Fibroblast of villous mesenchyme (primary cell): ENCODE results near the gene CCDC171. TPM values are rescaled to one million over a fixed set of nuclear protein-coding genes. Genes with fewer than 3 reads are reported as not detected.

Source experiments
- DNase-seq: peaks from one replicate; pipeline ENCODE4 v3.0.0-alpha.2; 2010; ENCODE audit warnings: low read depth
- H3K4me3 ChIP-seq: 2 replicates; pipeline ENCODE4 v1.5.1; 2011; ENCODE audit warnings: low read depth, mild to moderate bottlenecking, low read length
- total RNA-seq: library from RNA; depleted of rRNA; stranded (reverse); fragments of >200 nt; gene quantifications from 2 replicates; pipeline ENCODE4 v1.2.3, GENCODE V29; 2012
- TF ChIP-seq, protein P1 (sequence below): IDR thresholded peaks from 2 replicates; pipeline ENCODE4 v1.5.1; 2012; ENCODE audit warnings: low read depth, mild to moderate bottlenecking, low read length; ENCODE audit not compliant: insufficient read depth

CCDC171 gene
- total RNA-seq, 1 donor = 2.2 TPM

DNA sequence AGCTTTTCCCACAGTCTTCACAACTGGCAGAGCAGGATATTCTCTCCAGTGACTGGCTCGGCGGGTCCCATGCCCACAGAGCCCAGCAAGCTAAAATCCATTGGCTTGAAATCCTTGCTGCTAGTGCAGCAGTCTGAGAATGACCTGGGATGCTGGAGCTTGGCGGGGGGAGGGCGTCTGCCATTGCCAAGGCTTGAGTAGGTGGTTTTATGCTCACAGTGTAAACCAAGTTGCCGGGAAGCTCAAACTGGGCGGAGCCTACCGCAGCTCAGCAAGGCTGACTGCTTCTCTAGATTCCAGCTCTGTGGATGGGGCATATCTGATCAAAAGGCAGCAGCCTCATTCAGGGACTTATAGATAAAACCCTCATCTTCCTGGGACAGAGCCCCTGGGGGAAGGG, 194.1 kb downstream of the CCDC171 start:
- TF ChIP-seq, protein P1, sequence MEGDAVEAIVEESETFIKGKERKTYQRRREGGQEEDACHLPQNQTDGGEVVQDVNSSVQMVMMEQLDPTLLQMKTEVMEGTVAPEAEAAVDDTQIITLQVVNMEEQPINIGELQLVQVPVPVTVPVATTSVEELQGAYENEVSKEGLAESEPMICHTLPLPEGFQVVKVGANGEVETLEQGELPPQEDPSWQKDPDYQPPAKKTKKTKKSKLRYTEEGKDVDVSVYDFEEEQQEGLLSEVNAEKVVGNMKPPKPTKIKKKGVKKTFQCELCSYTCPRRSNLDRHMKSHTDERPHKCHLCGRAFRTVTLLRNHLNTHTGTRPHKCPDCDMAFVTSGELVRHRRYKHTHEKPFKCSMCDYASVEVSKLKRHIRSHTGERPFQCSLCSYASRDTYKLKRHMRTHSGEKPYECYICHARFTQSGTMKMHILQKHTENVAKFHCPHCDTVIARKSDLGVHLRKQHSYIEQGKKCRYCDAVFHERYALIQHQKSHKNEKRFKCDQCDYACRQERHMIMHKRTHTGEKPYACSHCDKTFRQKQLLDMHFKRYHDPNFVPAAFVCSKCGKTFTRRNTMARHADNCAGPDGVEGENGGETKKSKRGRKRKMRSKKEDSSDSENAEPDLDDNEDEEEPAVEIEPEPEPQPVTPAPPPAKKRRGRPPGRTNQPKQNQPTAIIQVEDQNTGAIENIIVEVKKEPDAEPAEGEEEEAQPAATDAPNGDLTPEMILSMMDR = no peak

DNA sequence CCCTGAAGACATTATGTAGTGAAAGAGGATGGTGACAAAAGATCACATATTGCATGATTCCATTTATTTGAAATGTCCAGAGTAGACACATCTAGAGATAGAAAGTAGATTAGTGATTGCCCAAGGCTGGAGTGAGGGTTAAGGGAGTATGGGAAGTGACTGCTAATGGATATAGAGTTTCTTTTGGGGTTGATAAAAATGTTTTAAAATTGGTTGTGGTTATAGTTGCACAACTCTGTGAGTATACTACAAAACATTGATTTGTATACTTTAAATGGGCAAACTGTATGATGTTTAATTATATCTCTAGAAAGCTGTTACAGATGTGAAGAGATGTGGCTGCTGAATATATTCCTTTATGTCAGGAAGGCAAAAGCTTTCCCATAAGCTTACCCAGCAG, 202.8 kb downstream of the CCDC171 start:
- TF ChIP-seq, protein P1 = no peak
- DNase-seq = peak; percentile 21
- no peak overlapping the region for H3K4me3 ChIP-seq

More for the DNA sequence above, 194.1 kb downstream of the CCDC171 start:
- no peak for DNase-seq
- H3K4me3 ChIP-seq = no peak overlapping the region

DNA sequence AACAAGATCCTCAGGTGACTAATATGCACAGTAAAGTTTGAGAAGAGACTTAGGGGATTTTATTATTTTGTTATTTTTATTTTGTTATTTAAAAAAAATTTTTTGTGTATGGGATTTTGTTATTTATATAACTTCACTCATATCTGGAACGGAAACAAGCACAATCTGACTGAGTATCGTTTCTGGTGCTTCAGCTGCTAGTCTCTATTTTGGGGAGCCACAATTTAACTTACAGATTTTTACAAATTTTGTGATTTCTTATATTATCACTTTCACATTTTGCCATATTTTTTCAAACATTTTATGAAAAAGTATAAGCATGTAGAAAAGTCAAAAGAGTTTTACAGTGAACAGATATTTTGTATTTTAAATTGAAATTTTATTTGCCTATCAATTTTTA, 208.7 kb downstream of the CCDC171 start:
- TF ChIP-seq, protein P1 = no peak

DNA sequence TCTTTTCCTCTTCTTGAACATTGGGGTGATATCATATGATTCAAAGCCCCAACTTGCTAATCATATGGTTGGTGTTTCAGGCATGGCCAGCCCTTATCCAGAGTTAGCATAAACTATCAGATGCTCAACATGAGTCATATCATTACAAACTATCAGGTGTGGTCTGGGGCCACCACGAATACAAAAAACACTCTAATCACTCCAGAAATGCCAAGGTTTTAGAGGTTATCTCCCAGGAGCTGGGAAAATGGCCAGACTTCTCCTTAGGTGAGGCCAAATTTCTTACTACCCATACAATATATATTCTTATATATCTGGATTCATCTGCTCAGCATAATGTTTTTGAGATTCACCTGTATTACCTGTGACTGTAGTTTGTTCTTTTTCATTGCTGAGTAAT, 210.5 kb downstream of the CCDC171 start:
- DNase-seq = no peak
- H3K4me3 ChIP-seq = no peak overlapping the region
- TF ChIP-seq, protein P1 = no peak

More for the DNA sequence above, 208.7 kb downstream of the CCDC171 start:
- H3K4me3 ChIP-seq = no peak overlapping the region
- DNase-seq = no peak

DNA sequence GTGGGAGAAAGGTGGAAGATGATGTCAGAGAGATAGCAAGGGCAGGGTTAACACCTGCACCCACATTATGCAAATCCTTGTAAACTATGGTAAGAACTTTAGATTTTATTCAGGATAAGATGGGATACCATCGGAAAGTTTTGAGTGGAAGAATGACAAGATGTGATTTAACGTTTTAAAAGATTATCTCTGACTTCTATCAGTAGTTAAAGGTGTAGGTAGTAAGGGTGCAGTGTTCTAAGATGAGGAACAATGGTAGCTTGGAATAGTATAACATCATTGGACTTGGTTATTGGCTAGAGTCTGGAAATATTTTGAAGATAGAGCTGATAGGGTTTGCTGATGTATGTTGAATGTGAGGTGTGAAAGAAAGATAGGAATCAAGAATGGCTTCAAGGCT, 211.3 kb downstream of the CCDC171 start:
- TF ChIP-seq, protein P1 = no peak
- H3K4me3 ChIP-seq = no peak overlapping the region
- no peak for DNase-seq

DNA sequence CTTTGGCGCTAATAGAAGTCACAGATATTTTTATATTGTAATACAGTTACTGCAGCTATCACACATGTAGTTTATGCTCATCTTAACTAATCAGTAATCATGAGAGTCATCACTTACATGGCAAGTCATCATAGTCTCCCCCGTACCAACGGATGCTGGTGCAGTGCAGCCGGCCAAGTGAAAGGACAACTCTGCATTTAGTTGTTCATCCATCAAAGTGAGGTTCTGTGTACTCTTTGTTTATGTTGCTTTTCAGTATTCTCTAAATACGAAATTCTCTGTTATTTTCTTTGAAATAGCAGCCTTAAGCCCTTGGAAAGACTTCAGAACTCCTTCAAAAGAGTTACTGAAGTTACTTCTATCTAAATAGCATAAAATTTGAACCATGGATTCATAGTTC, 216.7 kb downstream of the CCDC171 start:
- H3K4me3 ChIP-seq = no peak overlapping the region
- no peak for DNase-seq
- TF ChIP-seq, protein P1 = no peak

DNA sequence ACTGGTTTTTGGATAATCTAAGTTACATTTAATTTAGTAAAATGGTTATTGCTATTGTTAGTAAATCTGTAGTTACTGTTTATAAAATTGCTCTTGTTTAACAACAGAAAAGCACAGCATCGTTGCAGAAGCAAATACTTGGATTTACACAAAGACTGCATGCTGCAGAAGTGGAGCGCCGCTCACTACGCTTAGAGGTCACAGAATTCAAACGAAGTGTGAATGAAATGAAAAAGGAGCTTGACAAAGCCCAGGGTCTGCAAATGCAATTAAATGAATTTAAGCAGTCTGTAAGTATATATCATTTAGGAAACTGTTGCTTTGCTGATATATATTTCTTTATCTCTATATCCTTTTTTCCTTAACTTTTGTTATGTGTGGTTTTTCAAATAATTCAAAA, 226.0 kb downstream of the CCDC171 start:
- H3K4me3 ChIP-seq = no peak overlapping the region
- TF ChIP-seq, protein P1 = no peak
- DNase-seq = no peak
